Neural cell (in vitro differentiated cells): ENCODE data around the gene NAA20. TPM values are rescaled to one million over a fixed set of nuclear protein-coding genes. Genes with fewer than 3 reads are reported as not detected.

ENCODE experiments used
- H2AFZ ChIP-seq: fragments of 200-600, 300-800 bp; sonication (generic), shearing (Covaris generic); 2 replicates; pipeline ENCODE4 v1.6.0; 2014; ENCODE audit warnings: low read depth, mild to moderate bottlenecking, antibody characterized with exemption, low read length, moderate library complexity
- H3F3A ChIP-seq: fragments of 200-600 bp; shearing (Covaris generic); 2 replicates; pipeline ENCODE4 v1.6.1; 2016; ENCODE audit warnings: mild to moderate bottlenecking, moderate library complexity, mixed read lengths, antibody characterized with exemption, low read length; ENCODE audit not compliant: insufficient read depth, poor library complexity, severe bottlenecking
- H3K27ac ChIP-seq: fragments of 200-600, 300-800 bp; sonication (generic), shearing (Covaris generic); 2 replicates; pipeline ENCODE4 v1.5.1; 2014; ENCODE audit warnings: mild to moderate bottlenecking, low read length, moderate library complexity
- H3K27me3 ChIP-seq: fragments of 300-800, 200-600 bp; sonication (generic), shearing (Covaris generic); 2 replicates; pipeline ENCODE4 v1.6.0; 2014; ENCODE audit warnings: mild to moderate bottlenecking, low read depth, low read length, moderate library complexity; ENCODE audit not compliant: insufficient read depth
- H3K36me3 ChIP-seq: fragments of 300-800, 200-600 bp; sonication (generic), shearing (Covaris generic); 2 replicates; pipeline ENCODE4 v1.5.1; 2014; ENCODE audit warnings: mild to moderate bottlenecking, antibody characterized with exemption, low read length, moderate library complexity; ENCODE audit not compliant: insufficient read depth
- H3K4me2 ChIP-seq: fragments of 300-800, 200-600 bp; sonication (generic), shearing (Covaris generic); 2 replicates; pipeline ENCODE4 v1.6.0; 2014; ENCODE audit warnings: mild to moderate bottlenecking, low read length
- H3K4me3 ChIP-seq: fragments of 300-800, 200-600 bp; sonication (generic), shearing (Covaris generic); 2 replicates; pipeline ENCODE4 v1.5.1; 2014; ENCODE audit warnings: mild to moderate bottlenecking, low read length, moderate library complexity
- H3K79me2 ChIP-seq: fragments of 200-600 bp; shearing (Covaris generic); replicated peaks from 2 replicates; pipeline ENCODE4 v1.6.0; 2014; ENCODE audit warnings: mild to moderate bottlenecking, low read length, moderate library complexity; ENCODE audit not compliant: insufficient read depth
- H3K9ac ChIP-seq: fragments of 300-800, 200-600 bp; sonication (generic), shearing (Covaris generic); 2 replicates; pipeline ENCODE4 v1.6.1; 2016; ENCODE audit warnings: mild to moderate bottlenecking, low read length, mixed read lengths
- H3K9me2 ChIP-seq: fragments of 200-600 bp; shearing (Covaris generic); 2 replicates; pipeline ENCODE4 v1.6.1; 2016; ENCODE audit warnings: mild to moderate bottlenecking, low read length, mixed read lengths; ENCODE audit not compliant: insufficient read depth
- H3K9me3 ChIP-seq: fragments of 200-600, 300-800 bp; sonication (generic), shearing (Covaris generic); 2 replicates; pipeline ENCODE4 v1.6.1; 2016; ENCODE audit warnings: mild to moderate bottlenecking, mixed run types, low read length, moderate library complexity, mixed read lengths
- H4K20me1 ChIP-seq: fragments of 200-600 bp; shearing (Covaris generic); 2 replicates; pipeline ENCODE4 v1.6.1; 2016; ENCODE audit warnings: mild to moderate bottlenecking, mixed run types; ENCODE audit not compliant: insufficient read depth
- EP300 ChIP-seq: fragments of 450-650 bp; conservative IDR thresholded peaks from 2 replicates; pipeline ENCODE4 v1.6.1; 2014; ENCODE audit warnings: antibody characterized with exemption, mild to moderate bottlenecking, moderate library complexity; ENCODE audit not compliant: poor library complexity, severe bottlenecking
- EZH2 ChIP-seq: fragments of 200-600, 300-800 bp; shearing (Covaris generic), sonication (generic); IDR thresholded peaks from 2 replicates; pipeline ENCODE4 v1.6.1; 2014; ENCODE audit warnings: antibody characterized with exemption, low read length, borderline replicate concordance, mild to moderate bottlenecking; ENCODE audit not compliant: insufficient read depth, poor library complexity, severe bottlenecking
- MXI1 ChIP-seq: fragments of 450-650 bp; conservative IDR thresholded peaks from 2 replicates; pipeline ENCODE4 v1.6.1; 2014; ENCODE audit warnings: antibody characterized with exemption, mild to moderate bottlenecking; ENCODE audit not compliant: poor library complexity, severe bottlenecking
- POLR2AphosphoS5 ChIP-seq: IDR thresholded peaks from 2 replicates; pipeline ENCODE4 v1.6.1; 2012
- RAD21 ChIP-seq: fragments of 450-650 bp; conservative IDR thresholded peaks from 2 replicates; pipeline ENCODE4 v1.6.1; 2014; ENCODE audit warnings: antibody characterized with exemption, mild to moderate bottlenecking, moderate library complexity
- SMC3 ChIP-seq: fragments of 450-650 bp; conservative IDR thresholded peaks from 2 replicates; pipeline ENCODE4 v1.6.1; 2014; ENCODE audit warnings: antibody characterized with exemption, mild to moderate bottlenecking, moderate library complexity; ENCODE audit not compliant: poor library complexity
- TAF1 ChIP-seq: IDR thresholded peaks from 2 replicates; pipeline ENCODE4 v1.6.1; 2012; ENCODE audit warnings: low read depth
- polyA plus RNA-seq: library from polyadenylated mRNA; depleted of rRNA; stranded (reverse); fragments of >200 nt; gene quantifications from 2 replicates; pipeline ENCODE4 v1.2.3, GENCODE V29; 2014
- TF ChIP-seq, protein P1 (sequence below): IDR thresholded peaks from 2 replicates; pipeline ENCODE4 v1.6.1; 2012; ENCODE audit warnings: borderline replicate concordance
- TF ChIP-seq, protein P2 (sequence below): fragments of 450-650 bp; IDR thresholded peaks from 2 replicates; pipeline ENCODE4 v1.5.1; 2014; ENCODE audit warnings: antibody characterized with exemption, mild to moderate bottlenecking, moderate library complexity; ENCODE audit not compliant: poor library complexity, severe bottlenecking

NAA20 gene
- polyA plus RNA-seq, 1 donor from 2014 or later, result 48.9 TPM

DNA sequence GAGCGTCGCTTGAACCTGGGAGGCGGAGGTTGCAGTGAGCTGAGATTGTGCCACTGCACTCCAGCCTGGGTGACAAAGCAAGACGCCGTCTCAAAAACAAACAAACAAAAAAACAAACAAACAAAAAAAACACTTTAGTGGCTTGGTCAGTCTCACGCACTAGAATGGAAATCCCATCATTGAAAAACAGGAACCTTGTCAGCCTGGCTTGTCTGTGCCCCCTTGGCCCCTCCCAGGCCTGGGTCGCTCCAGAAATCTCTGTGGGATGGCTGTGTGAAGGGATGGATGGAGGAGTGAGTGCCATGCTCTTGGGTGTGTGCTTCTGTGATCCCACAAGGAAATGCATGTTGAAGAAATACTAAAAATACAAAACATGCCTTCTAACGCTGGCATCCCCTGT, 20.9 kb upstream of the NAA20 start:
- H3K79me2 ChIP-seq, result no peaks in the 10 kb centered on the region

DNA sequence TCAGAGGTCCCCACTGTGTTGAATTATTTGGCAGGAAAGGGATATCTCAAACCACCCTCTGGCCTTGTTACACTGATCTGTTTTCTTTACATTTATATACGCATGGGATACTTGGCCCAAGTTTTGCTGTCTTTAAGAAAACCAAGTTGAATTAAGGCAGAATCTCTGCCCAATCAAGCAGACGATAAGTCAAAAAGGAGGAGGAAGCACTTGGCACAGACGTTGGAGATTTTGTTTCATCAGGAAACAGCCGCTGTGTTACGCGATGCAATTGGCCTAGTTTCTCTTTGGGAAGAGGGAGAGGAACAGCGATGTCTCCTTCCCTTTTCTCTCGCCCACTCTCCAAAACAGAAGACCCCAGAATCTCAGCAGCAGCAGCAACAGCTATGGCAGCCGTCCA, 20.2 kb upstream of the NAA20 start:
- Histone ChIP-seq H3K27me3 (no peaks in the 10 kb centered on the region), H4K20me1 (no peaks in the 10 kb centered on the region), H2AFZ (no peak overlapping the region), H3F3A (no peaks in the 10 kb centered on the region), H3K9me2 (no peaks in the 10 kb centered on the region), H3K4me2 (no peak overlapping the region), H3K9me3 (no peaks in the 10 kb centered on the region), H3K79me2 (no peaks in the 10 kb centered on the region), H3K9ac (no peak overlapping the region), H3K4me3 (no peak overlapping the region), H3K27ac (no peak overlapping the region), H3K36me3 (no peaks in the 10 kb centered on the region)
- TF ChIP-seq EZH2 (no peak), EP300 (no peak), MXI1 (no peak), POLR2AphosphoS5 (no peak), RAD21 (no peak), TAF1 (no peak), SMC3 (no peak)
- TF ChIP-seq, protein P1, sequence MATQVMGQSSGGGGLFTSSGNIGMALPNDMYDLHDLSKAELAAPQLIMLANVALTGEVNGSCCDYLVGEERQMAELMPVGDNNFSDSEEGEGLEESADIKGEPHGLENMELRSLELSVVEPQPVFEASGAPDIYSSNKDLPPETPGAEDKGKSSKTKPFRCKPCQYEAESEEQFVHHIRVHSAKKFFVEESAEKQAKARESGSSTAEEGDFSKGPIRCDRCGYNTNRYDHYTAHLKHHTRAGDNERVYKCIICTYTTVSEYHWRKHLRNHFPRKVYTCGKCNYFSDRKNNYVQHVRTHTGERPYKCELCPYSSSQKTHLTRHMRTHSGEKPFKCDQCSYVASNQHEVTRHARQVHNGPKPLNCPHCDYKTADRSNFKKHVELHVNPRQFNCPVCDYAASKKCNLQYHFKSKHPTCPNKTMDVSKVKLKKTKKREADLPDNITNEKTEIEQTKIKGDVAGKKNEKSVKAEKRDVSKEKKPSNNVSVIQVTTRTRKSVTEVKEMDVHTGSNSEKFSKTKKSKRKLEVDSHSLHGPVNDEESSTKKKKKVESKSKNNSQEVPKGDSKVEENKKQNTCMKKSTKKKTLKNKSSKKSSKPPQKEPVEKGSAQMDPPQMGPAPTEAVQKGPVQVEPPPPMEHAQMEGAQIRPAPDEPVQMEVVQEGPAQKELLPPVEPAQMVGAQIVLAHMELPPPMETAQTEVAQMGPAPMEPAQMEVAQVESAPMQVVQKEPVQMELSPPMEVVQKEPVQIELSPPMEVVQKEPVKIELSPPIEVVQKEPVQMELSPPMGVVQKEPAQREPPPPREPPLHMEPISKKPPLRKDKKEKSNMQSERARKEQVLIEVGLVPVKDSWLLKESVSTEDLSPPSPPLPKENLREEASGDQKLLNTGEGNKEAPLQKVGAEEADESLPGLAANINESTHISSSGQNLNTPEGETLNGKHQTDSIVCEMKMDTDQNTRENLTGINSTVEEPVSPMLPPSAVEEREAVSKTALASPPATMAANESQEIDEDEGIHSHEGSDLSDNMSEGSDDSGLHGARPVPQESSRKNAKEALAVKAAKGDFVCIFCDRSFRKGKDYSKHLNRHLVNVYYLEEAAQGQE, result no peak
- TF ChIP-seq, protein P2, sequence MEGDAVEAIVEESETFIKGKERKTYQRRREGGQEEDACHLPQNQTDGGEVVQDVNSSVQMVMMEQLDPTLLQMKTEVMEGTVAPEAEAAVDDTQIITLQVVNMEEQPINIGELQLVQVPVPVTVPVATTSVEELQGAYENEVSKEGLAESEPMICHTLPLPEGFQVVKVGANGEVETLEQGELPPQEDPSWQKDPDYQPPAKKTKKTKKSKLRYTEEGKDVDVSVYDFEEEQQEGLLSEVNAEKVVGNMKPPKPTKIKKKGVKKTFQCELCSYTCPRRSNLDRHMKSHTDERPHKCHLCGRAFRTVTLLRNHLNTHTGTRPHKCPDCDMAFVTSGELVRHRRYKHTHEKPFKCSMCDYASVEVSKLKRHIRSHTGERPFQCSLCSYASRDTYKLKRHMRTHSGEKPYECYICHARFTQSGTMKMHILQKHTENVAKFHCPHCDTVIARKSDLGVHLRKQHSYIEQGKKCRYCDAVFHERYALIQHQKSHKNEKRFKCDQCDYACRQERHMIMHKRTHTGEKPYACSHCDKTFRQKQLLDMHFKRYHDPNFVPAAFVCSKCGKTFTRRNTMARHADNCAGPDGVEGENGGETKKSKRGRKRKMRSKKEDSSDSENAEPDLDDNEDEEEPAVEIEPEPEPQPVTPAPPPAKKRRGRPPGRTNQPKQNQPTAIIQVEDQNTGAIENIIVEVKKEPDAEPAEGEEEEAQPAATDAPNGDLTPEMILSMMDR, result no peak

More for the DNA sequence above, 20.9 kb upstream of the NAA20 start:
- Histone ChIP-seq H3K4me2 (no peak overlapping the region), H3K4me3 (no peak overlapping the region), H2AFZ (no peak overlapping the region), H4K20me1 (no peaks in the 10 kb centered on the region), H3K27me3 (no peaks in the 10 kb centered on the region), H3F3A (no peaks in the 10 kb centered on the region), H3K9ac (no peak overlapping the region), H3K27ac (no peak overlapping the region), H3K36me3 (no peaks in the 10 kb centered on the region), H3K9me2 (no peaks in the 10 kb centered on the region), H3K9me3 (no peaks in the 10 kb centered on the region)
- TF ChIP-seq, protein P2, result no peak
- TF ChIP-seq, protein P1, result no peak
